HepG2 (cell line): ENCODE results near the gene CLASP1. TPM values are rescaled to one million over a fixed set of nuclear protein-coding genes. Genes with fewer than 3 reads are reported as not detected.

Experiments used
- ATAC-seq: fragments of 200-7000 bp; cut with Tn5 transposase; 3 replicates; pipeline ENCODE4 v1.9.1; 2020; ENCODE audit warnings: mild to moderate bottlenecking, moderate library complexity
- BruUV-seq: library from RNA; stranded (reverse); fragments of 400-500 nt; replicated peaks from 2 replicates; lab custom pipeline; 2021; lab: Mats Ljungman, UMichigan
- CTCF ChIA-PET: fragments of 300-600 bp; formaldehyde crosslinking; extraction: SDS; loops from one replicate; lab custom pipeline; 2021; ENCODE audit warnings: low total read pairs, inconsistent platforms, low intra/inter-chr PET ratio; lab: Yijun Ruan, JAX
- POLR2A ChIA-PET: fragments of 350-600 bp; sonication (Branson Sonifier 250); formaldehyde crosslinking; loops from one replicate; lab custom pipeline; 2020; ENCODE audit warnings: antibody characterized with exemption, inconsistent platforms; lab: Yijun Ruan, JAX
- DNase-seq: peaks from one replicate; pipeline ENCODE4 v3.0.0-alpha.2; 2015; ENCODE audit warnings: low spot score
- FAIRE-seq: peaks from 3 replicates; lab custom pipeline; 2011; peaks lifted over from hg19 to GRCh38; lab: Jason Lieb, UNC
- H2AFZ ChIP-seq: one replicate; pipeline ENCODE4 v1.6.1; 2011; ENCODE audit warnings: low read length, inconsistent platforms
- H3K27ac ChIP-seq: fragments of 300-600 bp; 3 replicates; pipeline ENCODE4 v1.8.0; 2011; ENCODE audit warnings: mixed run types, mild to moderate bottlenecking, mixed read lengths, low read length, inconsistent platforms; ENCODE audit not compliant: insufficient read depth; ENCODE audit errors: extremely low read length
- H3K27me3 ChIP-seq, 2 experiments: fragments of 200-600 bp in 1 of 2; 2 replicates in 1 of 2; 3 replicates in 1 of 2; pipeline versions ENCODE4 v1.6.0 to v1.8.0; 2011; ENCODE audit warnings: low read length in 2 of 2, mild to moderate bottlenecking in 2 of 2, moderate library complexity in 2 of 2, inconsistent platforms in 1 of 2; ENCODE audit not compliant: insufficient read depth in 2 of 2, control insufficient read depth in 1 of 2
- H3K36me3 ChIP-seq, 2 experiments: fragments of 200-600 bp in 1 of 2; replicated peaks in 1 of 2; 2 replicates in 1 of 2; 3 replicates in 1 of 2; pipeline versions ENCODE4 v1.5.1 to v1.8.0; 2011; ENCODE audit warnings: low read length in 2 of 2, inconsistent platforms in 1 of 2; ENCODE audit not compliant: insufficient read depth in 2 of 2, control insufficient read depth in 1 of 2
- H3K4me1 ChIP-seq: 2 replicates; pipeline ENCODE4 v1.5.1; 2012; ENCODE audit warnings: low read length, inconsistent platforms; ENCODE audit not compliant: insufficient read depth
- H3K4me2 ChIP-seq: 2 replicates; pipeline ENCODE4 v1.6.0; 2011; ENCODE audit warnings: low read depth, low read length, inconsistent platforms
- H3K4me3 ChIP-seq, 3 experiments: fragments of 200-600 bp in 1 of 3; sonication (generic), shearing (Covaris generic) in 1 of 3; replicated peaks in 1 of 3; 2 replicates each; pipeline ENCODE4 v1.5.1; 2011 to 2016; ENCODE audit warnings: low read length in 3 of 3, inconsistent platforms in 2 of 3, low read depth in 2 of 3, mild to moderate bottlenecking in 2 of 3, control low read depth in 1 of 3, mixed read lengths in 1 of 3; ENCODE audit not compliant: insufficient read depth in 1 of 3
- H3K79me2 ChIP-seq: one replicate; pipeline ENCODE4 v1.6.1; 2011; ENCODE audit warnings: low read length, inconsistent platforms; ENCODE audit not compliant: insufficient read depth
- H3K9ac ChIP-seq: 2 replicates; pipeline ENCODE4 v1.6.0; 2011; ENCODE audit warnings: mild to moderate bottlenecking, low read depth, low read length, inconsistent platforms; ENCODE audit not compliant: insufficient read depth
- H3K9me3 ChIP-seq: 2 replicates; pipeline ENCODE4 v1.5.1; 2012; ENCODE audit warnings: mild to moderate bottlenecking, low read length
- H4K20me1 ChIP-seq: 2 replicates; pipeline ENCODE4 v1.6.0; 2011; ENCODE audit warnings: inconsistent platforms, mild to moderate bottlenecking, low read length, moderate library complexity; ENCODE audit not compliant: insufficient read depth
- CREB3 ChIP-seq: sonication (generic); formaldehyde crosslinking; IDR thresholded peaks from 2 replicates; pipeline ENCODE4 v1.5.0; 2020; ENCODE audit warnings: missing genetic modification reagents
- PAX8 ChIP-seq: sonication (generic); formaldehyde crosslinking; IDR thresholded peaks from 2 replicates; pipeline ENCODE4 v1.8.0; 2022; ENCODE audit warnings: mild to moderate bottlenecking, missing genetic modification reagents, borderline replicate concordance
- PAXIP1 ChIP-seq: sonication (generic); formaldehyde crosslinking; conservative IDR thresholded peaks from 2 replicates; pipeline ENCODE4 v1.4.0; 2020; ENCODE audit warnings: mild to moderate bottlenecking, missing genetic modification reagents, moderate library complexity
- RBAK ChIP-seq: sonication (generic); formaldehyde crosslinking; IDR thresholded peaks from 2 replicates; pipeline ENCODE4 v1.5.1; 2020; ENCODE audit warnings: mild to moderate bottlenecking, missing genetic modification reagents
- ZNF235 ChIP-seq: sonication (generic); formaldehyde crosslinking; IDR thresholded peaks from 2 replicates; pipeline ENCODE4 v1.8.1; 2023; ENCODE audit warnings: mild to moderate bottlenecking, missing genetic modification reagents, borderline replicate concordance
- ZNF629 ChIP-seq: sonication (generic); formaldehyde crosslinking; conservative IDR thresholded peaks from 2 replicates; pipeline ENCODE4 v1.5.0; 2020; ENCODE audit warnings: missing genetic modification reagents
- WGBS: methylation state at CpG from one replicate; pipeline ENCODE4 v1.1.6; 2017; ENCODE audit warnings: low lambda C conversion rate; 5-methylcytosine and 5-hydroxymethylcytosine counted together
- in situ Hi-C: cut with HindIII; loops from 2 replicates; pipeline ENCODE4 v1.10.0; 2017; ENCODE audit warnings: low pct_unique_long_range_greater_than_20kb; ENCODE audit not compliant: extremely low pct_ligation_motif_present
- intact Hi-C: fragments of 100-400 bp; cut with micrococcal nuclease; formaldehyde crosslinking; loops from one replicate; pipeline ENCODE4 v1.10.0; 2022; ENCODE audit not compliant: unreplicated experiment
- polyA plus RNA-seq, 8 experiments: library from polyadenylated mRNA; depleted of rRNA in 3 of 8; stranded (reverse) in 7 of 8; unstranded in 1 of 8; fragments of >200 nt; fragmentation: Illumina TruSeq in 4 of 8; extraction: Trizol in 4 of 8; gene quantifications; 2 replicates each; pipeline versions ENCODE4 v1.2.1 to v1.2.3, GENCODE V29; 2011 to 2016; ENCODE audit warnings: low read depth in 4 of 8, missing spikeins in 1 of 8, mixed read lengths in 1 of 8; ENCODE audit not compliant: insufficient read depth in 1 of 8
- total RNA-seq, 5 experiments: library from RNA; depleted of rRNA; stranded (reverse); fragments of >200 nt; fragmentation: Illumina TruSeq; extraction: Trizol; gene quantifications; 2 replicates each; pipeline ENCODE4 v1.2.3, GENCODE V29; 2016; ENCODE audit warnings: low read depth in 1 of 5

CLASP1 gene
- total and polyA plus RNA-seq, 2 of the 13 experiments (the other 11 are each of a cell fraction or from before 2014, with no cell fraction given), result 11.7 to 47.9 TPM

- POLR2A ChIA-PET, result no interaction called here
Observed at GRCh38 chr2:121427187-121427689, 222.0 kb downstream of the CLASP1 start.

More at GRCh38 chr2:121427187-121427689, 222.0 kb downstream of the CLASP1 start:
- Histone ChIP-seq H3K36me3 (peaks cover 14 to 52% of the 10 kb centered on the region in 2 experiments), H3K27ac (no peak overlapping the region), H3K9me3 (no peaks in the 10 kb centered on the region), H3K4me2 (no peak overlapping the region)
- ATAC-seq, result no peak
- intact Hi-C loops, result no loop called here
- BruUV-seq, result no TSS peak
- TF ChIP-seq PAXIP1 (CRISPR knock-in tag) (no peak), ZNF629 (CRISPR knock-in tag) (no peak), ZNF235 (CRISPR knock-in tag) (no peak), RBAK (CRISPR knock-in tag) (no peak), CREB3 (CRISPR knock-in tag) (no peak), PAX8 (CRISPR knock-in tag) (no peak)
- TF ChIP-seq, all 625 proteins: peak for 0
- Histone ChIP-seq H3K27me3 (no peaks in the 10 kb centered on the region), H3K9ac (no peak overlapping the region), H2AFZ (no peak overlapping the region), H4K20me1 (no peaks in the 10 kb centered on the region), H3K4me1 (no peaks in the 10 kb centered on the region), H3K79me2 (no peaks in the 10 kb centered on the region), H3K4me3 (no peak overlapping the region)
- in situ Hi-C loops, result no loop called here
- FAIRE-seq (no peak), DNase-seq (no peak)
- 94% methylated on average over 2 of the region's 2 CpGs for WGBS
- CTCF ChIA-PET, result no interaction called here
